DMS79 (cell line): ENCODE results near the gene KANK4.
"Not testable (repeated sequence)": the region's sequence is repeated elsewhere in the genome, so short reads cannot be mapped to it uniquely, and the experiment has no call there.

Experiments used
- DNase-seq: peaks from one replicate; lab custom pipeline; 2025; lab: John Stamatoyannopoulos, UW

KANK4 gene

GRCh38 chr1:62235576-62235975 lies 83.7 kb downstream of the KANK4 start:
- no peak for DNase-seq

- no peak for DNase-seq
Measured at GRCh38 chr1:62234688-62235087, 84.5 kb downstream of the KANK4 start.

GRCh38 chr1:62233926-62234450 lies 85.2 kb downstream of the KANK4 start:
- no peak for DNase-seq

GRCh38 chr1:62232871-62233278 lies 86.4 kb downstream of the KANK4 start:
- no peak for DNase-seq

- no peak for DNase-seq
Measured at GRCh38 chr1:62230718-62231117, 88.5 kb downstream of the KANK4 start.

GRCh38 chr1:62229932-62230331 lies 89.3 kb downstream of the KANK4 start:
- no peak for DNase-seq

GRCh38 chr1:62229468-62229867 lies 89.8 kb downstream of the KANK4 start:
- DNase-seq, result no peak

GRCh38 chr1:62228883-62229187 lies 90.4 kb downstream of the KANK4 start:
- DNase-seq, result no peak

GRCh38 chr1:62228136-62228882 lies 90.9 kb downstream of the KANK4 start:
- DNase-seq, result no peak

- no peak for DNase-seq
Measured at GRCh38 chr1:62227496-62227895, 91.7 kb downstream of the KANK4 start.

GRCh38 chr1:62224182-62224581 lies 95.1 kb downstream of the KANK4 start:
- no peak for DNase-seq

- DNase-seq, result no peak
Measured at GRCh38 chr1:62222321-62222720, 96.9 kb downstream of the KANK4 start.

GRCh38 chr1:62221171-62221570 lies 98.1 kb downstream of the KANK4 start:
- no peak for DNase-seq

GRCh38 chr1:62220456-62220855 lies 98.8 kb downstream of the KANK4 start:
- DNase-seq, result not testable (repeated sequence)

GRCh38 chr1:62218604-62219003 lies 100.6 kb downstream of the KANK4 start:
- DNase-seq, result no peak

GRCh38 chr1:62213075-62213914 lies 105.9 kb downstream of the KANK4 start:
- DNase-seq, result no peak

GRCh38 chr1:62212411-62212810 lies 106.8 kb downstream of the KANK4 start:
- DNase-seq, result no peak

- DNase-seq, result no peak
Measured at GRCh38 chr1:62210960-62211359, 108.3 kb downstream of the KANK4 start.

GRCh38 chr1:62209931-62210595 lies 109.2 kb downstream of the KANK4 start:
- DNase-seq, result no peak

GRCh38 chr1:62208970-62209369 lies 110.3 kb downstream of the KANK4 start:
- no peak for DNase-seq

GRCh38 chr1:62208087-62208486 lies 111.1 kb downstream of the KANK4 start:
- DNase-seq, result no peak

GRCh38 chr1:62207187-62207586 lies 112.0 kb downstream of the KANK4 start:
- no peak for DNase-seq

- no peak for DNase-seq
Measured at GRCh38 chr1:62198781-62199125, 120.5 kb downstream of the KANK4 start.
